K562 (cell line): ENCODE data around the gene ITGAD. TPM values are rescaled to one million over a fixed set of nuclear protein-coding genes. Genes with fewer than 3 reads are reported as not detected.
A peak's percentile ranks its signal among the peaks of the same experiment; 100 is the strongest.

Source experiments
- BCOR ChIP-seq: fragments of 450-650 bp; IDR thresholded peaks from 2 replicates; pipeline ENCODE4 v1.6.1; 2016
- E4F1 ChIP-seq: fragments of 250-450 bp; sonication (Bioruptor Pico); IDR thresholded peaks from 2 replicates; pipeline ENCODE4 v1.5.0; 2021; ENCODE audit warnings: mild to moderate bottlenecking, borderline replicate concordance
- EHMT2 ChIP-seq: fragments of 450-650 bp; IDR thresholded peaks from 2 replicates; pipeline ENCODE4 v1.6.1; 2018; ENCODE audit warnings: antibody characterized with exemption
- FOXP4 ChIP-seq: sonication (generic); formaldehyde crosslinking; IDR thresholded peaks from 2 replicates; pipeline ENCODE4 v1.8.0; 2022; ENCODE audit warnings: mild to moderate bottlenecking, missing genetic modification reagents, borderline replicate concordance
- NFIC ChIP-seq: fragments of 450-650 bp; IDR thresholded peaks from 2 replicates; pipeline ENCODE4 v1.6.1; 2017; ENCODE audit warnings: mild to moderate bottlenecking, inconsistent platforms
- NUFIP1 ChIP-seq: fragments of 450-650 bp; IDR thresholded peaks from 2 replicates; pipeline ENCODE4 v1.6.1; 2018; ENCODE audit not compliant: partially characterized antibody
- PHF20 ChIP-seq: fragments of 450-650 bp; IDR thresholded peaks from 2 replicates; pipeline ENCODE4 v1.6.1; 2018; ENCODE audit not compliant: partially characterized antibody
- PHF8 ChIP-seq: fragments of 200-600 bp; sonication (generic); IDR thresholded peaks from 2 replicates; pipeline ENCODE4 v1.6.1; 2012; ENCODE audit warnings: mixed run types, mild to moderate bottlenecking, inconsistent platforms, low read length, moderate library complexity, borderline replicate concordance
- SMARCE1 ChIP-seq: fragments of 450-650 bp; IDR thresholded peaks from 2 replicates; pipeline ENCODE4 v1.7.1; 2016; ENCODE audit warnings: mild to moderate bottlenecking
- TOE1 ChIP-seq, 2 experiments: fragments of 450-650 bp in 1 of 2; sonication (generic) in 1 of 2; formaldehyde crosslinking in 1 of 2; IDR thresholded peaks; 2 replicates each; pipeline versions ENCODE4 v1.7.1 to v1.8.0; 2016 to 2022; ENCODE audit warnings: borderline replicate concordance in 2 of 2, mild to moderate bottlenecking in 2 of 2, antibody characterized with exemption in 1 of 2, inconsistent platforms in 1 of 2, low read depth in 1 of 2, missing genetic modification reagents in 1 of 2, moderate library complexity in 1 of 2
- ZBTB40 ChIP-seq, 2 experiments: fragments of 450-650 bp in 1 of 2; sonication (generic) in 1 of 2; formaldehyde crosslinking in 1 of 2; IDR thresholded peaks; 2 replicates each; pipeline versions ENCODE4 v1.7.1 to v1.9.0; 2016 to 2022; ENCODE audit warnings: inconsistent platforms in 1 of 2, mild to moderate bottlenecking in 1 of 2, missing genetic modification reagents in 1 of 2
- polyA plus RNA-seq, 8 experiments: library from polyadenylated mRNA; depleted of rRNA in 4 of 8; stranded (reverse) in 5 of 8; unstranded in 3 of 8; fragments of >200 nt; fragmentation: Nextera tagmentation in 2 of 8; fragmentation: Illumina TruSeq in 1 of 8; extraction: Ambion mirVana in 2 of 8; extraction: Trizol in 1 of 8; gene quantifications; 2 replicates each; pipeline versions ENCODE4 v1.2.1 to v1.2.3, GENCODE V29; 2011 to 2014; ENCODE audit warnings: inconsistent platforms in 1 of 8, missing spikeins in 1 of 8
- total RNA-seq, 7 experiments: library from RNA; depleted of rRNA in 6 of 7; stranded (reverse); fragments of >200 nt in 6 of 7; fragmentation: Illumina TruSeq in 2 of 7; extraction: Trizol in 2 of 7; gene quantifications; 2 replicates each; pipeline versions ENCODE4 v1.2.1 to v1.2.3, GENCODE V29; 2011 to 2021; ENCODE audit warnings: low replicate concordance in 1 of 7

The ITGAD gene
- total and polyA plus RNA-seq, 9 of the 15 experiments (the other 6 are each of a cell fraction or from before 2014, with no cell fraction given): not detected

GRCh38 chr16:31404353-31405064 lies 11.4 kb downstream of the ITGAD start (continued):
- TF ChIP-seq ZBTB40 (IDR thresholded peaks at IDR 0.05) (peak; percentile 57; the same call in 1 of the 2 replicates), ZBTB40 (CRISPR knock-in tag; IDR thresholded peaks at IDR 0.05) (no peak), NFIC (peak; percentile 85), PHF20 (peak; percentile 65), BCOR (peak; percentile 47; the same call in 1 of the 2 replicates), NUFIP1 (peak; percentile 26), E4F1 (CRISPR knock-in tag) (no peak), EHMT2 (peak; percentile 76), FOXP4 (CRISPR knock-in tag) (no peak), PHF8 (peak; percentile 54; the same call in 1 of the 2 replicates), SMARCE1 (0 out of 2 replicates have a peak, but pooled peaks have one; percentile 17), TOE1 (IDR thresholded peaks at IDR 0.05; ENCODE audit: borderline replicate concordance) (peak; percentile 63; the same call in 1 of the 2 replicates), TOE1 (CRISPR knock-in tag; IDR thresholded peaks at IDR 0.05; ENCODE audit: borderline replicate concordance, low read depth) (no peak)
